CD4-positive, alpha-beta T cell (primary cell): ENCODE measurements around the gene SHISA5. TPM values are rescaled to one million over a fixed set of nuclear protein-coding genes. Genes with fewer than 3 reads are reported as not detected.
"Not testable (repeated sequence)": the region's sequence is repeated elsewhere in the genome, so short reads cannot be mapped to it uniquely, and the experiment has no call there.

Experiments used
- ATAC-seq: fragments of 200-7000 bp; cut with Tn5 transposase; one replicate; pipeline ENCODE4 v1.10.0; 2022; ENCODE audit warnings: mild to moderate bottlenecking; ENCODE audit not compliant: poor library complexity
- CTCF ChIA-PET: fragments of 350-600 bp; sonication (Branson Sonifier 250); formaldehyde crosslinking; loops from one replicate; lab custom pipeline; 2021; ENCODE audit warnings: antibody characterized with exemption, inconsistent platforms; lab: Charles Lee
- POLR2A ChIA-PET: fragments of 350-600 bp; sonication (Branson Sonifier 250); formaldehyde crosslinking; loops from one replicate; lab custom pipeline; 2021; ENCODE audit warnings: antibody characterized with exemption, inconsistent platforms; lab: Charles Lee
- DNase-seq, 14 experiments: peaks; one replicate each; pipeline ENCODE4 v3.0.0-alpha.2; 2013 to 2020; ENCODE audit warnings: mixed read lengths in 2 of 14
- H3K27ac ChIP-seq, 2 donors: one replicate each; pipeline versions ENCODE4 v1.5.1 to v1.7.0; 2013; ENCODE audit warnings: low read length in 2 of 2, low read depth in 1 of 2, mild to moderate bottlenecking in 1 of 2
- H3K27me3 ChIP-seq, 2 experiments: 1 replicate in 1 of 2; 2 replicates in 1 of 2; pipeline versions ENCODE4 v1.6.1 to v1.7.0; 2013; ENCODE audit warnings: low read length in 2 of 2, control low read depth in 1 of 2, mild to moderate bottlenecking in 1 of 2, moderate library complexity in 1 of 2; ENCODE audit not compliant: insufficient read depth in 2 of 2, control insufficient read depth in 1 of 2
- H3K36me3 ChIP-seq: one replicate; pipeline ENCODE4 v1.6.1; 2013; ENCODE audit warnings: low read length, control low read depth; ENCODE audit not compliant: insufficient read depth
- H3K4me1 ChIP-seq: one replicate; pipeline ENCODE4 v1.6.1; 2013; ENCODE audit warnings: low read length, control low read depth; ENCODE audit not compliant: insufficient read depth
- H3K4me3 ChIP-seq: one replicate; pipeline ENCODE4 v1.5.1; 2013; ENCODE audit warnings: mild to moderate bottlenecking, low read length, moderate library complexity
- H3K9me3 ChIP-seq, 2 experiments: 1 replicate in 1 of 2; 2 replicates in 1 of 2; pipeline versions ENCODE4 v1.6.1 to v1.7.0; 2013; ENCODE audit warnings: low read length in 2 of 2, mild to moderate bottlenecking in 2 of 2, control low read depth in 1 of 2, moderate library complexity in 1 of 2; ENCODE audit not compliant: control insufficient read depth in 1 of 2, insufficient read depth in 1 of 2
- H3K27ac Mint-ChIP-seq: one replicate; pipeline ENCODE4 v1.8.0; 2020; ENCODE audit warnings: mixed read lengths
- H3K27me3 Mint-ChIP-seq: one replicate; pipeline ENCODE4 v1.8.0; 2021; ENCODE audit warnings: mixed read lengths
- H3K36me3 Mint-ChIP-seq: one replicate; pipeline ENCODE4 v1.8.0; 2021; ENCODE audit warnings: low read depth, mixed read lengths
- H3K4me1 Mint-ChIP-seq: one replicate; pipeline ENCODE4 v1.8.0; 2021; ENCODE audit warnings: low read depth, mixed read lengths
- H3K4me3 Mint-ChIP-seq: one replicate; pipeline ENCODE4 v1.8.0; 2020; ENCODE audit warnings: mild to moderate bottlenecking, mixed read lengths
- H3K9me3 Mint-ChIP-seq: one replicate; pipeline ENCODE4 v1.8.0; 2020; ENCODE audit warnings: mixed read lengths
- intact Hi-C, 2 experiments: fragments of 100-400 bp; cut with DNase I in 1 of 2; cut with micrococcal nuclease in 1 of 2; formaldehyde crosslinking; loops; one replicate each; pipeline versions ENCODE4 v1.15.1 to v1.9.0; 2023 to 2025; cut with DNase I, micrococcal nuclease
- total RNA-seq, 174 experiments: library from RNA in 2 of 174; stranded (reverse) in 2 of 174; gene quantifications; one replicate each; pipeline ENCODE4 v1.2.3 and lab custom pipeline; 2021 to 2026
- TF ChIP-seq, protein P1 (sequence below): fragments of 200-600 bp; IDR thresholded peaks from one replicate; pipeline ENCODE4 v1.8.0; 2022; ENCODE audit warnings: antibody characterized with exemption, mild to moderate bottlenecking

The SHISA5 gene
- total RNA-seq, 2 experiments from 2014 or later, result 102 to 109 TPM

DNA sequence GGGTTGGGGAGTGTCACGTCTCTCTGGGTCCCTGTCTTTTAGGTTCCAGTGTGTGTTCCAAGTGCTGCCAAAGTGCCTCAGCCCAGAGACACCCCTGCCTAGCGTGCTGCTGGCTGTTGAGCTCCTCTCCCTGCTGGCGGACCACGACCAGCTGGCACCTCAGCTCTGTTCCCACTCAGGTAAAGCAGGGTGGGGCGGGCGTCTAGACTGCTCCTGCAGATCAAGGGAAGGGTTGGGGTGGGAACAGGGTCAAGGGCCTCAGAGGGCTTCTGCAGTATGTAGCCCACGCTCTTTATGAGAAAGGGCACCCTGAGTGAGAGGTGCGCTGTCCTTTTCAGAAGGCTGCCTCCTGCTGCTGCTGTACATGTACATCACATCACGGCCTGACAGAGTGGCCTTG lies 40.3 kb downstream of the SHISA5 start:
- H3K27ac Mint-ChIP-seq, result peak overlapping the region; percentile 47
- H3K4me3 Mint-ChIP-seq, result peak overlapping the region; percentile 38
- TF ChIP-seq, protein P1, sequence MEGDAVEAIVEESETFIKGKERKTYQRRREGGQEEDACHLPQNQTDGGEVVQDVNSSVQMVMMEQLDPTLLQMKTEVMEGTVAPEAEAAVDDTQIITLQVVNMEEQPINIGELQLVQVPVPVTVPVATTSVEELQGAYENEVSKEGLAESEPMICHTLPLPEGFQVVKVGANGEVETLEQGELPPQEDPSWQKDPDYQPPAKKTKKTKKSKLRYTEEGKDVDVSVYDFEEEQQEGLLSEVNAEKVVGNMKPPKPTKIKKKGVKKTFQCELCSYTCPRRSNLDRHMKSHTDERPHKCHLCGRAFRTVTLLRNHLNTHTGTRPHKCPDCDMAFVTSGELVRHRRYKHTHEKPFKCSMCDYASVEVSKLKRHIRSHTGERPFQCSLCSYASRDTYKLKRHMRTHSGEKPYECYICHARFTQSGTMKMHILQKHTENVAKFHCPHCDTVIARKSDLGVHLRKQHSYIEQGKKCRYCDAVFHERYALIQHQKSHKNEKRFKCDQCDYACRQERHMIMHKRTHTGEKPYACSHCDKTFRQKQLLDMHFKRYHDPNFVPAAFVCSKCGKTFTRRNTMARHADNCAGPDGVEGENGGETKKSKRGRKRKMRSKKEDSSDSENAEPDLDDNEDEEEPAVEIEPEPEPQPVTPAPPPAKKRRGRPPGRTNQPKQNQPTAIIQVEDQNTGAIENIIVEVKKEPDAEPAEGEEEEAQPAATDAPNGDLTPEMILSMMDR, result no peak

GRCh38 chr3:48461767-48462166 lies 42.2 kb downstream of the SHISA5 start:
- intact Hi-C loops, result loop anchor here in 1 of 2 experiments (10.0 kb wide), 1 partner anchor 193 kb away; no protein-coding TSS in a partner anchor
- ATAC-seq, result not testable (repeated sequence)

More for the DNA sequence above, 40.3 kb downstream of the SHISA5 start:
- DNase-seq (no peak), ATAC-seq (no peak)
- peaks cover 48% of the 10 kb centered on the region for H3K4me1 ChIP-seq
- no peak overlapping the region for H3K27ac ChIP-seq
- no peaks in the 10 kb centered on the region for H3K9me3 ChIP-seq
- H3K36me3 ChIP-seq, result peaks cover 49% of the 10 kb centered on the region
- CTCF ChIA-PET, result no interaction called here
- POLR2A ChIA-PET, result interaction anchor here (1.1 to 1.4 kb wide), 5 partner anchors 8 to 60 kb away, joined by 3 to 6 read pairs (median 4); partner anchors contain the start of genes ATRIP, CCDC51 and TMA7
- intact Hi-C loops, result loop anchor here in 1 of 2 experiments (2.0 to 10.0 kb wide), 2 partner anchors 17 to 191 kb away; partner anchors contain the start of gene ATRIP
- Mint-ChIP-seq H3K36me3 (peaks cover 51% of the 10 kb centered on the region), H3K9me3 (no peaks in the 10 kb centered on the region), H3K27me3 (no peaks in the 10 kb centered on the region), H3K4me1 (peaks cover 40% of the 10 kb centered on the region)
- no peaks in the 10 kb centered on the region for H3K27me3 ChIP-seq
- H3K4me3 ChIP-seq, result no peak overlapping the region

DNA sequence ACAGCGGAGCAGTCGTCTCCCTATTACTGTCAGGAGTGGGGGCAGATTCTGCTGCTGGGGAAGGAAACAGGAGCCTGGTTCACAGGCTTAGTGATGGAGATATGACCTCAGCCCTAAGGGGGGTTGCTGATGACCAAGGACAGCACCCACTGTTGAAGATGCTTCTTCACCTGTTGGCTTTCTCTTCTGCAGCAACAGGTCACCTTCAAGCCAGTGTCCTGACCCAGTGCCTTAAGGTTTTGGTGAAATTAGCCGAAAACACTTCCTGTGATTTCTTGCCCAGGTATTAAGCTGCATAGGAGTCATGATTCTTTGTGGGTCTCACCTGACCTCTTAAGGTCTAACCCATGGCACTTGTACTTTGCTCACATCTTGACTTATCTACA lies 43.5 kb downstream of the SHISA5 start:
- no peaks in the 10 kb centered on the region for H3K9me3 ChIP-seq
- TF ChIP-seq, protein P1, result no peak
- Mint-ChIP-seq H3K27me3 (no peaks in the 10 kb centered on the region), H3K36me3 (peaks cover 37% of the 10 kb centered on the region), H3K4me1 (peaks cover 10% of the 10 kb centered on the region), H3K27ac (peak overlapping the region; percentile 4), H3K9me3 (no peaks in the 10 kb centered on the region), H3K4me3 (no peak overlapping the region)
- peaks cover 45% of the 10 kb centered on the region for H3K36me3 ChIP-seq
- no peak overlapping the region for H3K4me3 ChIP-seq
- ATAC-seq (no peak), DNase-seq (no peak)
- ChIA-PET POLR2A (interaction anchor here (1.8 kb wide), 1 partner anchor 12 kb away, joined by 6 read pairs; no protein-coding TSS in a partner anchor), CTCF (no interaction called here)
- H3K4me1 ChIP-seq, result peaks cover 17% of the 10 kb centered on the region
- intact Hi-C loops, result loop anchor here in 1 of 2 experiments (10.0 kb wide), 1 partner anchor 194 kb away; no protein-coding TSS in a partner anchor
- no peaks in the 10 kb centered on the region for H3K27me3 ChIP-seq
- H3K27ac ChIP-seq, result no peak overlapping the region

More at GRCh38 chr3:48461767-48462166, 42.2 kb downstream of the SHISA5 start:
- H3K27me3 Mint-ChIP-seq, H3K9me3 ChIP-seq, H3K27ac Mint-ChIP-seq, H3K4me3 Mint-ChIP-seq, CTCF ChIA-PET, H3K27ac ChIP-seq, H3K9me3 Mint-ChIP-seq, DNase-seq, H3K4me3 ChIP-seq, H3K27me3 ChIP-seq: not testable (repeated sequence)
- Histone ChIP-seq H3K36me3 (peaks cover 45% of the 10 kb centered on the region), H3K4me1 (peaks cover 29% of the 10 kb centered on the region)
- POLR2A ChIA-PET, result interaction anchor here (0.7 to 1.8 kb wide), 2 partner anchors 10 to 11 kb away, joined by 3 to 6 read pairs; no protein-coding TSS in a partner anchor
- Mint-ChIP-seq H3K36me3 (peaks cover 45% of the 10 kb centered on the region), H3K4me1 (peaks cover 23% of the 10 kb centered on the region)
